GM13976 (cell line): ENCODE data around the gene PKD1L1.

Experiments
- DNase-seq: peaks from one replicate; pipeline ENCODE4 v3.0.0; 2012; ENCODE audit warnings: low spot score
- CTCF ChIP-seq: IDR thresholded peaks from 2 replicates; pipeline ENCODE4 v1.5.1; 2012; ENCODE audit warnings: borderline replicate concordance, mild to moderate bottlenecking; ENCODE audit not compliant: insufficient read depth; ENCODE audit errors: extremely low read depth, missing control alignments, control extremely low read depth
- in situ Hi-C: fragments of 300-500 bp; cut with MboI; formaldehyde crosslinking; loops from one replicate; pipeline ENCODE4 v1.12.0; 2022; ENCODE audit warnings: low sequenced_read_pairs, mixed read lengths, inconsistent platforms; ENCODE audit not compliant: unreplicated experiment

The PKD1L1 gene

DNA sequence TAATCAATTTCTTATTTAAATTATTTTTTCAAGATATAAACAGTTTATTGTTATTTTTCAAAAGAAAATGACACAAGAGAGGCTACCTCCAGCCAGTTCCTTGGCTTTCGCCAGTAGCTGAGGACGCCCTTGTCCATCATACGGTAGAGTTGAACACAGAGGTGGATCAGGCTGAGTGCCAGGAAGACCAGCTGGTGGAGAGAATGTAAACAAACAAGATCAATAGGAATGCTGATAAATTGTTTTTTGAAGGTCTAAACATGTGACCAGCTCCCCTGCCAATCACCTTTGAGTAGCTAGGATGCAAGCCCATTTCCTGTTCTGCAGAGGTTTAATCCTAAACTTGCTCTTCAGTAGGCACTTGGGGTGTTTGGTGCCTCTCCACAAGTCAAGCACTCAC lies 138.9 kb downstream of the PKD1L1 start:
- no peak for TF ChIP-seq CTCF
- DNase-seq: no peak
- in situ Hi-C loops: loop anchor here (25.0 kb wide), 1 partner anchor 372 kb away; no protein-coding TSS in a partner anchor

- no peak for DNase-seq
- in situ Hi-C loops: loop anchor here (25.0 kb wide), 1 partner anchor 371 kb away; no protein-coding TSS in a partner anchor
- no peak for TF ChIP-seq CTCF
These were observed 139.9 kb downstream of the PKD1L1 start for GRCh38 chr7:47808321-47808720.

DNA sequence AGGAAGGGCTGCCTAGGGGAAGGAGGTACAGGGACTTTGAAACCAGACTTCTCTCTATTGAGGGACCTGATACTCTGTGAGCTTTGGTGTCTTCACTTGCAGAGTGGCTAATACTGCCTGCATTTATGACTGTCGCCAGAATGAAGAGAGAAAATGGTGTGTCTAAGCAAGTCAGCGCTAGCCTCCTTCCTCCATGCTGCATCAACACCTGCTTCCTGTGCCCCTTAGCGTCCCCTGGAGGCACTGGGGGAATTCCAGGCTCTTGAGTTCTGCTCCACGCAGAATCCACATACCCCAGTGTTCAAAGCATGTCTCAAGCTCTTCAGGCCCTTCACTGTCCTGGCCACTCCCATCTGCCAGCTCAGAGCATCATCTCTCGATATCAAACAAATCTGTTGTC lies 140.5 kb downstream of the PKD1L1 start:
- in situ Hi-C loops: loop anchor here (25.0 kb wide), 1 partner anchor 370 kb away; no protein-coding TSS in a partner anchor
- DNase-seq: no peak

DNA sequence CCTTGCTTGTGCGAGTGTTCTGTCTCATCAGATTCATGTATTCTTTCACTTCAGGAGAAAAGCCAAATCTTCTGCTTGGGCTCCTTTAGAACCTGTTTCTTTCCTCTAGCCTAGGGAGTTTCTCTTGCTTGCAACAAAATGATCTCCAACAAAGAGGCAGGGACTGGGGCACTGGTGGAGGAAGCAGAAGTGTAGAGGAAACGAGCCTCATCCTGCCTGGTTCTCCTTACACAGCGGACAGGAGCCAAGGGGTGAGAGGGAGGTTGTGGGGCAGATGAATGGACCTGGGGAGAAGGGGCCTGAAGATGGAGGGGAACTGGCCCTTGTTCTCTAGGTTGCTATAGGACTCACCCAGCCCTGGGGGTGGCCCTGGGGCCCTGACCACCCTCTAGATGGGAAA lies 141.1 kb downstream of the PKD1L1 start:
- in situ Hi-C loops: loop anchor here (25.0 kb wide), 1 partner anchor 370 kb away; no protein-coding TSS in a partner anchor
- DNase-seq: no peak
- no peak for TF ChIP-seq CTCF

More for the DNA sequence above, 140.5 kb downstream of the PKD1L1 start:
- peak; percentile 15 for TF ChIP-seq CTCF

GRCh38 chr7:47806701-47807103 lies 141.6 kb downstream of the PKD1L1 start:
- in situ Hi-C loops: loop anchor here (25.0 kb wide), 1 partner anchor 369 kb away; no protein-coding TSS in a partner anchor

GRCh38 chr7:47804767-47805545 lies 143.3 kb downstream of the PKD1L1 start:
- in situ Hi-C loops: loop anchor here (25.0 kb wide), 1 partner anchor 368 kb away; no protein-coding TSS in a partner anchor
- TF ChIP-seq CTCF: no peak
- DNase-seq: no peak

More at GRCh38 chr7:47806701-47807103, 141.6 kb downstream of the PKD1L1 start:
- DNase-seq: no peak
- TF ChIP-seq CTCF: no peak
